H9 (cell line): Measurements from ENCODE around the gene DYRK4. TPM values are rescaled to one million over a fixed set of nuclear protein-coding genes. Genes with fewer than 3 reads are reported as not detected.

Experiments used
- DNase-seq: peaks from one replicate; pipeline ENCODE4 v3.0.0-alpha.2; 2017
- H2AFZ ChIP-seq: one replicate; pipeline ENCODE4 v1.6.1; 2013; ENCODE audit warnings: mild to moderate bottlenecking, low read length, control low read depth, moderate library complexity
- H2AK5ac ChIP-seq: 2 replicates; pipeline ENCODE4 v1.6.1; 2013; ENCODE audit warnings: low read length, control low read depth, mixed read lengths; ENCODE audit not compliant: insufficient read length
- H2BK120ac ChIP-seq: one replicate; pipeline ENCODE4 v1.6.1; 2013; ENCODE audit warnings: low read depth, mild to moderate bottlenecking, low read length, control low read depth, inconsistent platforms; ENCODE audit not compliant: poor library complexity, severe bottlenecking
- H2BK12ac ChIP-seq: 2 replicates; pipeline ENCODE4 v1.6.1; 2013; ENCODE audit warnings: low read length, control low read depth, mixed read lengths, low read depth; ENCODE audit not compliant: insufficient read length
- H2BK15ac ChIP-seq: 2 replicates; pipeline ENCODE4 v1.6.1; 2013; ENCODE audit warnings: low read depth, low read length, control low read depth
- H2BK20ac ChIP-seq: one replicate; pipeline ENCODE4 v1.6.1; 2013; ENCODE audit warnings: low read depth, mild to moderate bottlenecking, low read length, control low read depth, inconsistent platforms; ENCODE audit not compliant: poor library complexity, severe bottlenecking
- H2BK5ac ChIP-seq: 2 replicates; pipeline ENCODE4 v1.6.1; 2013; ENCODE audit warnings: low read length, control low read depth, mixed read lengths; ENCODE audit not compliant: insufficient read length
- H3K14ac ChIP-seq: 2 replicates; pipeline ENCODE4 v1.6.1; 2013; ENCODE audit warnings: low read length, control low read depth; ENCODE audit not compliant: insufficient read depth
- H3K18ac ChIP-seq: 2 replicates; pipeline ENCODE4 v1.6.1; 2013; ENCODE audit warnings: low read depth, mild to moderate bottlenecking, mixed read lengths, low read length, control low read depth; ENCODE audit not compliant: insufficient read length
- H3K23ac ChIP-seq: 2 replicates; pipeline ENCODE4 v1.6.1; 2013; ENCODE audit warnings: low read length, control low read depth, mixed read lengths, low read depth; ENCODE audit not compliant: insufficient read length
- H3K23me2 ChIP-seq: 2 replicates; pipeline ENCODE4 v1.6.1; 2013; ENCODE audit warnings: low read depth, mild to moderate bottlenecking, mixed read lengths, low read length, control low read depth; ENCODE audit not compliant: insufficient read length, poor library complexity, severe bottlenecking
- H3K27ac ChIP-seq: 2 replicates; pipeline ENCODE4 v1.5.1; 2013; ENCODE audit warnings: low read length, control low read depth, mixed read lengths, low read depth; ENCODE audit not compliant: insufficient read length
- H3K27me3 ChIP-seq: 2 replicates; pipeline ENCODE4 v1.6.1; 2013; ENCODE audit warnings: low read length, control low read depth, inconsistent platforms; ENCODE audit not compliant: insufficient read depth
- H3K4ac ChIP-seq: 2 replicates; pipeline ENCODE4 v1.6.1; 2013; ENCODE audit warnings: low read depth, mild to moderate bottlenecking, control low read depth, inconsistent platforms, low read length, moderate library complexity
- H3K4me1 ChIP-seq: 2 replicates; pipeline ENCODE4 v1.6.1; 2013; ENCODE audit warnings: low read length, control low read depth, inconsistent platforms; ENCODE audit not compliant: insufficient read depth
- H3K4me2 ChIP-seq: 2 replicates; pipeline ENCODE4 v1.6.1; 2013; ENCODE audit warnings: low read length, control low read depth, mixed read lengths; ENCODE audit not compliant: insufficient read length, insufficient read depth
- H3K56ac ChIP-seq: 2 replicates; pipeline ENCODE4 v1.6.1; 2013; ENCODE audit warnings: low read depth, mild to moderate bottlenecking, mixed read lengths, low read length, control low read depth; ENCODE audit not compliant: insufficient read length
- H3K79me1 ChIP-seq: 2 replicates; pipeline ENCODE4 v1.6.1; 2013; ENCODE audit warnings: low read depth, mild to moderate bottlenecking, moderate library complexity, low read length, control low read depth, inconsistent platforms; ENCODE audit not compliant: insufficient read depth, poor library complexity, severe bottlenecking
- H3K79me2 ChIP-seq: 2 replicates; pipeline ENCODE4 v1.6.1; 2013; ENCODE audit warnings: low read length, control low read depth, inconsistent platforms; ENCODE audit not compliant: insufficient read depth
- H3K9ac ChIP-seq: 2 replicates; pipeline ENCODE4 v1.6.1; 2013; ENCODE audit warnings: low read length, control low read depth, mixed read lengths; ENCODE audit not compliant: insufficient read length; ENCODE audit errors: extremely low read depth
- H3K9me3 ChIP-seq: one replicate; pipeline ENCODE4 v1.6.1; 2013; ENCODE audit warnings: low read depth, low read length, inconsistent platforms; ENCODE audit not compliant: control insufficient read depth
- H3T11ph ChIP-seq: one replicate; pipeline ENCODE4 v1.6.1; 2013; ENCODE audit warnings: mild to moderate bottlenecking, low read length, control low read depth, inconsistent platforms
- H4K20me1 ChIP-seq: one replicate; pipeline ENCODE4 v1.6.1; 2013; ENCODE audit not compliant: control insufficient read depth, insufficient read length, insufficient read depth
- H4K5ac ChIP-seq: 2 replicates; pipeline ENCODE4 v1.6.1; 2013; ENCODE audit warnings: low read depth, mild to moderate bottlenecking, mixed read lengths, low read length, control low read depth; ENCODE audit not compliant: insufficient read length
- H4K8ac ChIP-seq: replicated peaks from 2 replicates; pipeline ENCODE4 v1.6.1; 2013; ENCODE audit warnings: low read length, control low read depth, mixed read lengths, low read depth; ENCODE audit not compliant: insufficient read length
- H4K91ac ChIP-seq: 2 replicates; pipeline ENCODE4 v1.6.1; 2013; ENCODE audit warnings: low read depth, mild to moderate bottlenecking, moderate library complexity, mixed read lengths, low read length, control low read depth; ENCODE audit not compliant: insufficient read length
- H3K27ac Mint-ChIP-seq, 3 experiments: 2 replicates in 2 of 3; 3 replicates in 1 of 3; pipeline ENCODE4 v1.8.0; 2020 to 2021; ENCODE audit warnings: mixed read lengths in 3 of 3, mild to moderate bottlenecking in 1 of 3, moderate library complexity in 1 of 3
- H3K27me3 Mint-ChIP-seq: 2 replicates; pipeline ENCODE4 v1.8.0; 2021; ENCODE audit warnings: low read depth, mild to moderate bottlenecking, moderate library complexity, mixed read lengths
- H3K36me3 Mint-ChIP-seq, 3 experiments: 2 replicates in 2 of 3; 3 replicates in 1 of 3; pipeline ENCODE4 v1.8.0; 2020 to 2021; ENCODE audit warnings: low read depth in 3 of 3, mixed read lengths in 3 of 3; ENCODE audit not compliant: insufficient read depth in 1 of 3
- H3K4me1 Mint-ChIP-seq, 2 experiments: 2 replicates each; pipeline ENCODE4 v1.8.0; 2020; ENCODE audit warnings: mixed read lengths in 2 of 2
- H3K4me3 Mint-ChIP-seq, 2 experiments: 2 replicates in 1 of 2; 3 replicates in 1 of 2; pipeline ENCODE4 v1.8.0; 2020 to 2021; ENCODE audit warnings: mild to moderate bottlenecking in 2 of 2, mixed read lengths in 2 of 2, moderate library complexity in 1 of 2
- H3K9me3 Mint-ChIP-seq, 2 experiments: 2 replicates in 1 of 2; 3 replicates in 1 of 2; pipeline ENCODE4 v1.8.0; 2020; ENCODE audit warnings: mild to moderate bottlenecking in 2 of 2, mixed read lengths in 2 of 2, moderate library complexity in 1 of 2
- CTCF ChIP-seq: fragments of 200-600 bp; sonication (generic); conservative IDR thresholded peaks from 3 replicates; pipeline ENCODE4 v1.8.0; 2021; ENCODE audit warnings: antibody characterized with exemption, mild to moderate bottlenecking
- WGBS: extraction: QIAGEN DNeasy Blood & Tissue Kit; methylation state at CpG from one replicate; pipeline ENCODE4 v1.1.7; 2013; ENCODE audit warnings: missing lambda C conversion rate, low lambda C conversion rate, mixed read lengths; ENCODE audit not compliant: insufficient read length; ENCODE audit errors: extremely low coverage; 5-methylcytosine and 5-hydroxymethylcytosine counted together
- total RNA-seq: library from RNA; stranded (reverse); gene quantifications from 2 replicates; pipeline ENCODE4 v1.2.1, GENCODE V29; 2021

The DYRK4 gene
- total RNA-seq, 1 experiment from 2014 or later = 15.5 TPM

DNA sequence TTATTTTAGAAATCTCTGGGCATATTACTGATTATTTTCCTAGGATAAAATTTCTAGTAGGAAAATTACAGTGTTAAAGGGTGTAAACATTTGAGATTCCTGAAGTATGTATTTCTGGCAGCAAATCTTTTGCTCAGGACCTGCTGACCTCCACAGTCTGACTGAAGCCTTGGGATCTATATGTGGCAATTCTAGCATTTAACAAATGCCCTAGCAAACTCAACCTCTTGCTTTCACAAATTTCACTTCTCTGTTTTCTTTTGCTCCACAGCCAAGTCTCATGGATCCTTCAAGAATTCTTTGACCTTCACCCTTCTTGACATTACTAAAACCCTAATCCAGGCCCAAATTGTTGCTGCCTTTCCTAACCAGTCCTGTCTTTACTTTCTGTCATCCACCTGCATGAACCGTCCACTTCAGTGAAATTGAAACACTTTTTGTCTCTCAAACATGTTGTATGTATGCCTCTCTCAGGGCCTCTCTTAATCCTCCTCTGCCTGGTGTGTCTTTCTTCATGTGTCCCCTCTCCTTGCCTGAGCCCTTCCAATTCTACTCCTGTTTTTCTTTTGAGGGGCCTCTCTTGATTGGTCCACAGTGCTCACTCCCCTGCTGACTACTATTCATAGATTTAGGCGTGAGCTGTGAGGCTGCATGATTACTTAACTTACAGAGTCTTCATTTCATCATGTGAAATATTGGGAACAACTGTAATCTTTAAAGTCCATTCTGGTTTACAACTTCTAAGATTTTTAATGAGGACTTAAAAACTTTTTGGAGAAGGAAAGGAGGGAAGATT, 5.1 kb upstream of the DYRK4 start:
- no peak overlapping the region for H2BK20ac ChIP-seq
- no peak overlapping the region for H3T11ph ChIP-seq
- H3K4me2 ChIP-seq = no peak overlapping the region
- Mint-ChIP-seq H3K27me3 (no peaks in the 10 kb centered on the region), H3K36me3 (peaks cover 2 to 60% (median 40%) of the 10 kb centered on the region in 3 experiments; a peak in 5 of 7 replicates), H3K4me3 (no peak overlapping the region), H3K9me3 (no peaks in the 10 kb centered on the region; a peak in 1 of 5 replicates), H3K27ac (peak overlapping the region in 1 of 3 experiments; percentile 22; a peak in 1 of 7 replicates), H3K4me1 (peaks cover 4% of the 10 kb centered on the region in 2 experiments)
- no peak overlapping the region for H3K56ac ChIP-seq
- no peak overlapping the region for H2AFZ ChIP-seq
- H3K4ac ChIP-seq = no peak overlapping the region
- no peak overlapping the region for H2AK5ac ChIP-seq
- H3K9me3 ChIP-seq = no peaks in the 10 kb centered on the region
- H2BK15ac ChIP-seq = no peak overlapping the region
- no peak overlapping the region for H4K8ac ChIP-seq
- no peaks in the 10 kb centered on the region for H3K4me1 ChIP-seq
- no peaks in the 10 kb centered on the region for H3K23me2 ChIP-seq
- H3K27ac ChIP-seq = no peak overlapping the region
- H2BK120ac ChIP-seq = no peak overlapping the region
- H4K91ac ChIP-seq = no peak overlapping the region
- H3K18ac ChIP-seq = no peak overlapping the region
- TF ChIP-seq CTCF = no peak
- no peak overlapping the region for H3K14ac ChIP-seq
- H2BK5ac ChIP-seq = no peak overlapping the region
- H4K5ac ChIP-seq = no peak overlapping the region
- H3K23ac ChIP-seq = no peak overlapping the region
- no peaks in the 10 kb centered on the region for H4K20me1 ChIP-seq
- no peak for DNase-seq
- no peaks in the 10 kb centered on the region for H3K27me3 ChIP-seq
- no peak overlapping the region for H3K9ac ChIP-seq
- peaks cover 2% of the 10 kb centered on the region for H3K79me1 ChIP-seq
- H3K79me2 ChIP-seq = no peaks in the 10 kb centered on the region
- WGBS = no CpG with 5 or more reads among the region's 2 CpGs
- H2BK12ac ChIP-seq = no peak overlapping the region
